Activated gamma-delta T cell treated with anti-CD3 and anti-CD28 coated beads, Interleukin-2, amount 50 U/mL, for 16 hours (primary cell): ENCODE results near the gene LEUTX.
"Not testable (repeated sequence)": the region's sequence is repeated elsewhere in the genome, so short reads cannot be mapped to it uniquely, and the experiment has no call there.

ENCODE experiments used
- DNase-seq: peaks from one replicate; pipeline ENCODE4 v3.0.0-alpha.2; 2020; ENCODE audit warnings: low read depth

Gene LEUTX

GRCh38 chr19:39780894-39781293 lies 2.2 kb downstream of the LEUTX start:
- DNase-seq: no peak

- DNase-seq: no peak
Measured at GRCh38 chr19:39788244-39788643, 9.6 kb downstream of the LEUTX start.

GRCh38 chr19:39792999-39793546 lies 14.4 kb downstream of the LEUTX start:
- DNase-seq: peak; percentile 55

GRCh38 chr19:39795001-39795400 lies 16.3 kb downstream of the LEUTX start:
- DNase-seq: no peak

- DNase-seq: no peak
Measured at GRCh38 chr19:39796000-39796498, 17.4 kb downstream of the LEUTX start.

- DNase-seq: no peak
Measured at GRCh38 chr19:39797083-39797482, 18.4 kb downstream of the LEUTX start.

- no peak for DNase-seq
Measured at GRCh38 chr19:39802958-39803357, 24.3 kb downstream of the LEUTX start.

- no peak for DNase-seq
Measured at GRCh38 chr19:39805104-39805503, 26.4 kb downstream of the LEUTX start.

- DNase-seq: no peak
Measured at GRCh38 chr19:39807846-39808364, 29.3 kb downstream of the LEUTX start.

- not testable (repeated sequence) for DNase-seq
Measured at GRCh38 chr19:39808688-39809087, 30.0 kb downstream of the LEUTX start.

- no peak for DNase-seq
Measured at GRCh38 chr19:39809368-39809767, 30.7 kb downstream of the LEUTX start.

GRCh38 chr19:39810424-39810823 lies 31.8 kb downstream of the LEUTX start:
- no peak for DNase-seq

GRCh38 chr19:39811064-39811463 lies 32.4 kb downstream of the LEUTX start:
- DNase-seq: no peak

- DNase-seq: no peak
Measured at GRCh38 chr19:39813264-39813993, 34.8 kb downstream of the LEUTX start.

- DNase-seq: not testable (repeated sequence)
Measured at GRCh38 chr19:39814111-39814510, 35.5 kb downstream of the LEUTX start.

- no peak for DNase-seq
Measured at GRCh38 chr19:39814595-39814994, 35.9 kb downstream of the LEUTX start.

- no peak for DNase-seq
Measured at GRCh38 chr19:39816287-39817048, 37.8 kb downstream of the LEUTX start.

GRCh38 chr19:39817888-39818561 lies 39.4 kb downstream of the LEUTX start:
- no peak for DNase-seq

- DNase-seq: no peak
Measured at GRCh38 chr19:39818626-39819097, 40.0 kb downstream of the LEUTX start.

- DNase-seq: no peak
Measured at GRCh38 chr19:39819786-39820185, 41.1 kb downstream of the LEUTX start.

GRCh38 chr19:39820696-39821095 lies 42.0 kb downstream of the LEUTX start:
- DNase-seq: no peak

- DNase-seq: no peak
Measured at GRCh38 chr19:39823686-39824085, 45.0 kb downstream of the LEUTX start.
